Caco-2 (cell line): ENCODE data around the gene PRR12. TPM values are rescaled to one million over a fixed set of nuclear protein-coding genes. Genes with fewer than 3 reads are reported as not detected.

ENCODE experiments used
- BruUV-seq: library from RNA; stranded (reverse); fragments of 400-500 nt; replicated peaks from 2 replicates; lab custom pipeline; 2021; lab: Mats Ljungman, UMichigan
- CTCF ChIA-PET: fragments of 300-600 bp; sonication (Branson Sonifier 250); formaldehyde crosslinking; loops from one replicate; lab custom pipeline; 2022; ENCODE audit warnings: antibody characterized with exemption; lab: Charles Lee
- POLR2A ChIA-PET: fragments of 300-600 bp; sonication (Branson Sonifier 250); formaldehyde crosslinking; loops from one replicate; lab custom pipeline; 2022; ENCODE audit warnings: antibody characterized with exemption; lab: Charles Lee
- DNase-seq, 2 experiments: peaks; one replicate each; pipeline versions ENCODE4 v3.0.0 to v3.0.0-alpha.2; 2020 to 2022
- H3K27me3 ChIP-seq: replicated peaks from 2 replicates; pipeline ENCODE4 v1.6.0; 2011; ENCODE audit warnings: low read length; ENCODE audit not compliant: control insufficient read depth, insufficient read depth
- H3K36me3 ChIP-seq: 2 replicates; pipeline ENCODE4 v1.5.1; 2011; ENCODE audit warnings: low read length; ENCODE audit not compliant: control insufficient read depth, insufficient read depth
- H3K4me1 ChIP-seq: fragments of 250-450 bp; sonication (Bioruptor Pico); 2 replicates; pipeline ENCODE4 v1.5.1; 2020; ENCODE audit warnings: mild to moderate bottlenecking
- H3K4me3 ChIP-seq: 2 replicates; pipeline ENCODE4 v1.5.1; 2011; ENCODE audit warnings: low read depth, mild to moderate bottlenecking, control low read depth, low read length
- H3K9me3 ChIP-seq: fragments of 250-450 bp; sonication (Bioruptor Pico); 2 replicates; pipeline ENCODE4 v1.5.1; 2020; ENCODE audit warnings: mild to moderate bottlenecking, moderate library complexity
- H3K27ac Mint-ChIP-seq: one replicate; pipeline ENCODE4 v1.8.0; 2022; ENCODE audit warnings: mixed read lengths; ENCODE audit not compliant: unreplicated experiment
- H3K27me3 Mint-ChIP-seq: one replicate; pipeline ENCODE4 v1.8.0; 2022; ENCODE audit warnings: mixed read lengths; ENCODE audit not compliant: insufficient read depth, unreplicated experiment
- H3K36me3 Mint-ChIP-seq: one replicate; pipeline ENCODE4 v1.8.0; 2022; ENCODE audit warnings: mild to moderate bottlenecking, mixed read lengths; ENCODE audit not compliant: insufficient read depth, unreplicated experiment
- H3K4me1 Mint-ChIP-seq: one replicate; pipeline ENCODE4 v1.8.0; 2022; ENCODE audit warnings: low read depth, mixed read lengths; ENCODE audit not compliant: unreplicated experiment
- H3K4me3 Mint-ChIP-seq: one replicate; pipeline ENCODE4 v1.8.0; 2022; ENCODE audit warnings: mild to moderate bottlenecking, moderate library complexity, mixed read lengths; ENCODE audit not compliant: unreplicated experiment
- H3K9me3 Mint-ChIP-seq: one replicate; pipeline ENCODE4 v1.8.0; 2022; ENCODE audit warnings: mixed read lengths; ENCODE audit not compliant: unreplicated experiment
- CTCF ChIP-seq, 2 experiments: fragments of 200-600 bp in 1 of 2; IDR thresholded peaks; 1 replicate in 1 of 2; 2 replicates in 1 of 2; pipeline versions ENCODE4 v1.5.1 to v1.8.0; 2011 to 2022; ENCODE audit warnings: antibody characterized with exemption in 1 of 2, control low read depth in 1 of 2, inconsistent platforms in 1 of 2, low read depth in 1 of 2, low read length in 1 of 2, mild to moderate bottlenecking in 1 of 2, moderate library complexity in 1 of 2; ENCODE audit not compliant: insufficient read depth in 1 of 2, severe bottlenecking in 1 of 2, unreplicated experiment in 1 of 2
- intact Hi-C: fragments of 100-400 bp; cut with micrococcal nuclease; formaldehyde crosslinking; loops from one replicate; pipeline ENCODE4 v1.10.0; 2022; ENCODE audit not compliant: unreplicated experiment
- total RNA-seq: library from RNA; stranded (reverse); gene quantifications from 2 replicates; pipeline ENCODE4 v1.2.3, GENCODE V29; 2022

The PRR12 gene
- total RNA-seq, 1 experiment from 2014 or later = 38.8 TPM

DNA sequence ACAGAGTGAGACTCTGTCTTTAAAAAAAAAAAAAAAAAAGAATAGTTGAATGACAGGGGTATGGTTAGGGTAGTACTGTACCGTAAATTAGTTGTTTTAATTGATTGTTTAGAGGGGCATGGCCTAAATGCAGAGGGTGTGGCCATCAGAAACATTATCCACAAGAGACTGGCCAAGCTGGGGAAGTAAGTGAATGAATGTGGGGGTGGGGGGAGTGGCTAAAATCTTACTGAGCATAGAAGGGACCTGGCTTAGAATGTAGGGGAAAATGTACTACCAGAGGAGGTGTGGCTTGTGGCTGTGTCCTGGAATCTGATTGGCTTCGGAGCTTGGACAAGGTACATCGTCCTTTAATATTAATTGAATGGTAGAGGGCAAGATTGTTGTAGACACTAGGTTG, 78.5 kb downstream of the PRR12 start:
- H3K4me1 Mint-ChIP-seq = peaks cover 24% of the 10 kb centered on the region
- Histone ChIP-seq H3K4me3 (no peak overlapping the region), H3K4me1 (peaks cover 16% of the 10 kb centered on the region), H3K27me3 (no peaks in the 10 kb centered on the region), H3K9me3 (no peaks in the 10 kb centered on the region), H3K36me3 (no peaks in the 10 kb centered on the region; the same call in 1 of the 2 replicates)
- BruUV-seq = no TSS peak
- peaks cover 62% of the 10 kb centered on the region for H3K36me3 Mint-ChIP-seq
- no peak for TF ChIP-seq CTCF (IDR thresholded peaks at IDR 0.05; ENCODE audit: insufficient read depth in 1 of 2, low read depth in 1 of 2, low read length in 1 of 2, severe bottlenecking in 1 of 2, unreplicated experiment in 1 of 2)
- H3K9me3 Mint-ChIP-seq = no peaks in the 10 kb centered on the region
- intact Hi-C loops = no loop called here
- H3K27ac Mint-ChIP-seq = no peak overlapping the region
- H3K27me3 Mint-ChIP-seq = no peaks in the 10 kb centered on the region
- no peak overlapping the region for H3K4me3 Mint-ChIP-seq
- no peak for DNase-seq
- CTCF ChIA-PET = no interaction called here
- POLR2A ChIA-PET = no interaction called here

GRCh38 chr19:49672131-49672919, 81.3 kb downstream of the PRR12 start:
- Histone ChIP-seq H3K9me3 (no peaks in the 10 kb centered on the region), H3K27me3 (no peaks in the 10 kb centered on the region), H3K4me1 (peaks cover 15% of the 10 kb centered on the region), H3K36me3 (no peaks in the 10 kb centered on the region; the same call in 1 of the 2 replicates), H3K4me3 (no peak overlapping the region)
- Mint-ChIP-seq H3K4me3 (peak overlapping the region; percentile 17), H3K27ac (peak overlapping the region; percentile 76), H3K27me3 (no peaks in the 10 kb centered on the region), H3K4me1 (peaks cover 12% of the 10 kb centered on the region), H3K36me3 (peaks cover 59% of the 10 kb centered on the region), H3K9me3 (no peaks in the 10 kb centered on the region)
- CTCF ChIA-PET = interaction anchor here (1.4 kb wide), 1 partner anchor 32 kb away, joined by 9 read pairs; the partner anchor contains the start of gene RRAS
- BruUV-seq = no TSS peak
- intact Hi-C loops = no loop called here
- POLR2A ChIA-PET = interaction anchor here (0.5 to 2.1 kb wide), 2 partner anchors 32 kb away, joined by 4 to 5 read pairs; partner anchors contain the start of gene RRAS
- peak; percentile 88 to 96 for TF ChIP-seq CTCF (IDR thresholded peaks at IDR 0.05; ENCODE audit: insufficient read depth in 1 of 2, low read depth in 1 of 2, low read length in 1 of 2, severe bottlenecking in 1 of 2, unreplicated experiment in 1 of 2)
- DNase-seq = peak; percentile 90

Other genes with a start within 250 kb of the PRR12 start
- 8.6 and 8.8 TPM in 2 replicates for gene TEAD2, start 228.8 kb upstream of the PRR12 start, total RNA-seq
- not detected in 2 replicates for gene DKKL1, start 227.3 kb upstream of the PRR12 start, total RNA-seq
- gene KASH5, start 202.9 kb upstream of the PRR12 start, total RNA-seq = 0.56 and 1.00 TPM in 2 replicates
- gene PTH2, start 167.7 kb upstream of the PRR12 start, total RNA-seq = not detected in 2 replicates
- gene GFY, start 165.8 kb upstream of the PRR12 start, total RNA-seq = 0.25 TPM in 1 of 2 replicates, not detected in the other
- gene SLC17A7, start 149.7 kb upstream of the PRR12 start, total RNA-seq = 0.21 and 0.36 TPM in 2 replicates
- 150 and 167 TPM in 2 replicates for gene PIH1D1, start 139.4 kb upstream of the PRR12 start, total RNA-seq
- gene ALDH16A1, start 138.0 kb upstream of the PRR12 start, total RNA-seq = 42.1 and 45.0 TPM in 2 replicates
- 2.1 and 2.4 TPM in 2 replicates for gene FLT3LG, start 117.0 kb upstream of the PRR12 start, total RNA-seq
- gene RPL13A, start 103.6 kb upstream of the PRR12 start, total RNA-seq = 2,726 and 2,880 TPM in 2 replicates
- 2,065 and 2,191 TPM in 2 replicates for gene RPS11, start 94.7 kb upstream of the PRR12 start, total RNA-seq
- 135 and 136 TPM in 2 replicates for gene FCGRT, start 78.5 kb upstream of the PRR12 start, total RNA-seq
- 6.6 and 7.0 TPM in 2 replicates for gene RCN3, start 63.2 kb upstream of the PRR12 start, total RNA-seq
- gene NOSIP, start 10.6 kb upstream of the PRR12 start, total RNA-seq = 74.7 and 77.7 TPM in 2 replicates
- 7.7 and 8.4 TPM in 2 replicates for gene PRRG2, start 9.9 kb upstream of the PRR12 start, total RNA-seq
- gene RRAS, start 49.0 kb downstream of the PRR12 start, total RNA-seq = 10.6 and 11.3 TPM in 2 replicates
- gene SCAF1, start 51.0 kb downstream of the PRR12 start, total RNA-seq = 83.4 and 89.5 TPM in 2 replicates
- 125 and 131 TPM in 2 replicates for gene IRF3, start 74.7 kb downstream of the PRR12 start, total RNA-seq
- 103 and 111 TPM in 2 replicates for gene BCL2L12, start 74.8 kb downstream of the PRR12 start, total RNA-seq
- gene PRMT1, start 86.1 kb downstream of the PRR12 start, total RNA-seq = 326 and 343 TPM in 2 replicates
- 8.5 and 10.4 TPM in 2 replicates for gene ADM5, start 98.4 kb downstream of the PRR12 start, total RNA-seq
- gene CPT1C, start 99.9 kb downstream of the PRR12 start, total RNA-seq = 1.9 and 2.0 TPM in 2 replicates
- gene TSKS, start 172.1 kb downstream of the PRR12 start, total RNA-seq = not detected in 2 replicates
- gene AP2A1, start 175.8 kb downstream of the PRR12 start, total RNA-seq = 107 and 126 TPM in 2 replicates
- gene FUZ, start 222.1 kb downstream of the PRR12 start, total RNA-seq = 0.75 and 0.93 TPM in 2 replicates
- gene MED25, start 227.1 kb downstream of the PRR12 start, total RNA-seq = 102 and 104 TPM in 2 replicates